WTC11 (cell line): Measurements from ENCODE around the gene STX3. TPM values are rescaled to one million over a fixed set of nuclear protein-coding genes. Genes with fewer than 3 reads are reported as not detected.

ENCODE experiments used
- ATAC-seq: fragments of 200-7000 bp; cut with Tn5 transposase; 2 replicates; pipeline ENCODE4 v1.10.0; 2021; ENCODE audit warnings: mild to moderate bottlenecking, moderate library complexity
- CTCF ChIA-PET: fragments of 300-600 bp; sonication (Branson Sonifier 250); formaldehyde crosslinking; loops from one replicate; lab custom pipeline; 2021; ENCODE audit warnings: antibody characterized with exemption; lab: Charles Lee
- POLR2A ChIA-PET: fragments of 350-600 bp; sonication (Branson Sonifier 250); formaldehyde crosslinking; loops from one replicate; lab custom pipeline; 2021; ENCODE audit warnings: antibody characterized with exemption; lab: Charles Lee
- DNase-seq: peaks from one replicate; pipeline ENCODE4 v3.0.0; 2021; ENCODE audit warnings: low spot score
- H3K27ac Mint-ChIP-seq: 2 replicates; pipeline ENCODE4 v1.8.0; 2021; ENCODE audit warnings: mixed read lengths
- H3K27me3 Mint-ChIP-seq: 2 replicates; pipeline ENCODE4 v1.8.0; 2021; ENCODE audit warnings: low read depth, mild to moderate bottlenecking, moderate library complexity, mixed read lengths
- H3K36me3 Mint-ChIP-seq: 2 replicates; pipeline ENCODE4 v1.8.0; 2021; ENCODE audit warnings: mixed read lengths
- H3K4me1 Mint-ChIP-seq: 2 replicates; pipeline ENCODE4 v1.8.0; 2022; ENCODE audit warnings: mixed read lengths
- H3K4me3 Mint-ChIP-seq: 2 replicates; pipeline ENCODE4 v1.8.0; 2021; ENCODE audit warnings: mild to moderate bottlenecking, moderate library complexity, mixed read lengths
- H3K9me3 Mint-ChIP-seq: 2 replicates; pipeline ENCODE4 v1.8.0; 2021; ENCODE audit warnings: mixed read lengths
- EMX1 ChIP-seq: fragments of 250-450 bp; sonication (Bioruptor Pico); IDR thresholded peaks from 2 replicates; pipeline ENCODE4 v1.8.0; 2021; ENCODE audit warnings: mild to moderate bottlenecking
- ESRRA ChIP-seq: sonication (generic); formaldehyde crosslinking; IDR thresholded peaks from 2 replicates; pipeline ENCODE4 v1.8.1; 2022; ENCODE audit warnings: mild to moderate bottlenecking, missing genetic modification reagents, borderline replicate concordance
- GABPB1 ChIP-seq: sonication (generic); formaldehyde crosslinking; IDR thresholded peaks from 2 replicates; pipeline ENCODE4 v1.8.1; 2023; ENCODE audit warnings: mild to moderate bottlenecking, missing genetic modification reagents
- GRHL2 ChIP-seq: fragments of 250-450 bp; sonication (Bioruptor Pico); IDR thresholded peaks from 2 replicates; pipeline ENCODE4 v1.8.0; 2022; ENCODE audit warnings: mild to moderate bottlenecking, moderate library complexity; ENCODE audit not compliant: insufficient replicate concordance, severe bottlenecking
- GTF2I ChIP-seq: fragments of 250-450 bp; sonication (Bioruptor Pico); conservative IDR thresholded peaks from 2 replicates; pipeline ENCODE4 v1.4.0; 2021; ENCODE audit warnings: mild to moderate bottlenecking
- JAZF1 ChIP-seq: fragments of 250-450 bp; sonication (Bioruptor Pico); IDR thresholded peaks from 2 replicates; pipeline ENCODE4 v1.9.0; 2021; ENCODE audit warnings: moderate library complexity, mild to moderate bottlenecking, inconsistent platforms
- JUN ChIP-seq: sonication (generic); formaldehyde crosslinking; IDR thresholded peaks from 2 replicates; pipeline ENCODE4 v1.8.0; 2023; ENCODE audit warnings: mild to moderate bottlenecking, missing genetic modification reagents
- PRRX2 ChIP-seq: fragments of 250-450 bp; sonication (Bioruptor Pico); IDR thresholded peaks from 2 replicates; pipeline ENCODE4 v1.8.0; 2021; ENCODE audit warnings: mild to moderate bottlenecking
- RORB ChIP-seq: fragments of 250-450 bp; sonication (Bioruptor Pico); IDR thresholded peaks from 2 replicates; pipeline ENCODE4 v1.9.0; 2021; ENCODE audit warnings: mild to moderate bottlenecking
- SMAD3 ChIP-seq: sonication (generic); formaldehyde crosslinking; IDR thresholded peaks from 2 replicates; pipeline ENCODE4 v1.8.0; 2022; ENCODE audit warnings: missing genetic modification reagents, mild to moderate bottlenecking, borderline replicate concordance
- SOX15 ChIP-seq: fragments of 250-450 bp; sonication (Bioruptor Pico); IDR thresholded peaks from 2 replicates; pipeline ENCODE4 v1.9.0; 2021; ENCODE audit warnings: mild to moderate bottlenecking
- TEAD4 ChIP-seq: sonication (generic); formaldehyde crosslinking; IDR thresholded peaks from 2 replicates; pipeline ENCODE4 v1.8.0; 2022; ENCODE audit warnings: mild to moderate bottlenecking, missing genetic modification reagents
- TP53 ChIP-seq: sonication (generic); formaldehyde crosslinking; IDR thresholded peaks from 2 replicates; pipeline ENCODE4 v1.8.1; 2023; ENCODE audit warnings: mild to moderate bottlenecking, missing genetic modification reagents
- ZNF121 ChIP-seq: sonication (generic); formaldehyde crosslinking; IDR thresholded peaks from 2 replicates; pipeline ENCODE4 v1.8.0; 2023; ENCODE audit warnings: missing genetic modification reagents
- ZNF263 ChIP-seq: sonication (generic); formaldehyde crosslinking; IDR thresholded peaks from 2 replicates; pipeline ENCODE4 v1.8.1; 2022; ENCODE audit warnings: low read depth, mild to moderate bottlenecking, moderate library complexity, missing genetic modification reagents
- total RNA-seq: library from RNA; stranded (reverse); gene quantifications from 3 replicates; pipeline ENCODE4 v1.2.3, GENCODE V29; 2021
- TF ChIP-seq, protein P1 (sequence below): sonication (generic); formaldehyde crosslinking; IDR thresholded peaks from 2 replicates; pipeline ENCODE4 v1.8.0; 2023; ENCODE audit warnings: mild to moderate bottlenecking, missing genetic modification reagents
- TF ChIP-seq, protein P2 (sequence below): sonication (generic); formaldehyde crosslinking; IDR thresholded peaks from 2 replicates; pipeline ENCODE4 v1.8.0; 2023; ENCODE audit warnings: missing genetic modification reagents, mild to moderate bottlenecking, borderline replicate concordance
- TF ChIP-seq, protein P3 (sequence below): sonication (generic); formaldehyde crosslinking; IDR thresholded peaks from 2 replicates; pipeline ENCODE4 v1.8.1; 2023; ENCODE audit warnings: mild to moderate bottlenecking, missing genetic modification reagents, moderate library complexity
- TF ChIP-seq, protein P4 (sequence below): fragments of 250-450 bp; sonication (Bioruptor Pico); IDR thresholded peaks from 2 replicates; pipeline ENCODE4 v2.1.2; 2022; ENCODE audit warnings: mild to moderate bottlenecking, moderate library complexity
- TF ChIP-seq, protein P5 (sequence below): fragments of 250-450 bp; sonication (Bioruptor Pico); IDR thresholded peaks from 2 replicates; pipeline ENCODE4 v1.9.0; 2021; ENCODE audit warnings: moderate library complexity, mild to moderate bottlenecking, inconsistent platforms, borderline replicate concordance
- TF ChIP-seq, protein P6 (sequence below): sonication (generic); formaldehyde crosslinking; IDR thresholded peaks from 2 replicates; pipeline ENCODE4 v1.8.0; 2022; ENCODE audit warnings: mild to moderate bottlenecking, missing genetic modification reagents
- TF ChIP-seq, protein P7 (sequence below): sonication (generic); formaldehyde crosslinking; IDR thresholded peaks from 2 replicates; pipeline ENCODE4 v1.8.1; 2022; ENCODE audit warnings: mild to moderate bottlenecking, missing genetic modification reagents, moderate library complexity, borderline replicate concordance

Gene STX3
- total RNA-seq, 1 experiment from 2014 or later = 52.7 TPM

DNA sequence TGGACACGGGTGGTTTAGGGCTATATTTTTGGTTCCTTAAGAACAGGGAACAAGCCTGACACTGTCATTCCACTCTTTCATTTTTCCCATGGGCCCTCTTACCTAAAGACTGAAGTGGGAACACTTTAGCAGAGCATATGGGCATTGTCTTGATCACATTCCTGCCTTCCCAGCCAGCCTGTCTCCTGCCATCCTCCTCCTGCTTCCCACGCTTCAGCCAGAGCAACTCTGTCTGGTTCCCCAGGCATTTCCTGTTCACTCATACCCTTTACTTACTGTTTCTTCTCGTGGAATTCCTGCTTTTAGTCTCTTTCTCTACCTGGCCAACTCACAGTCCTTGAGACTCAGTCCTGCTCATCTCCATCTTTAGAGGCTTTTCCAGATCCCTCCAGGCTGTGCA, 32.6 kb downstream of the STX3 start (continued):
- TF ChIP-seq, protein P1, sequence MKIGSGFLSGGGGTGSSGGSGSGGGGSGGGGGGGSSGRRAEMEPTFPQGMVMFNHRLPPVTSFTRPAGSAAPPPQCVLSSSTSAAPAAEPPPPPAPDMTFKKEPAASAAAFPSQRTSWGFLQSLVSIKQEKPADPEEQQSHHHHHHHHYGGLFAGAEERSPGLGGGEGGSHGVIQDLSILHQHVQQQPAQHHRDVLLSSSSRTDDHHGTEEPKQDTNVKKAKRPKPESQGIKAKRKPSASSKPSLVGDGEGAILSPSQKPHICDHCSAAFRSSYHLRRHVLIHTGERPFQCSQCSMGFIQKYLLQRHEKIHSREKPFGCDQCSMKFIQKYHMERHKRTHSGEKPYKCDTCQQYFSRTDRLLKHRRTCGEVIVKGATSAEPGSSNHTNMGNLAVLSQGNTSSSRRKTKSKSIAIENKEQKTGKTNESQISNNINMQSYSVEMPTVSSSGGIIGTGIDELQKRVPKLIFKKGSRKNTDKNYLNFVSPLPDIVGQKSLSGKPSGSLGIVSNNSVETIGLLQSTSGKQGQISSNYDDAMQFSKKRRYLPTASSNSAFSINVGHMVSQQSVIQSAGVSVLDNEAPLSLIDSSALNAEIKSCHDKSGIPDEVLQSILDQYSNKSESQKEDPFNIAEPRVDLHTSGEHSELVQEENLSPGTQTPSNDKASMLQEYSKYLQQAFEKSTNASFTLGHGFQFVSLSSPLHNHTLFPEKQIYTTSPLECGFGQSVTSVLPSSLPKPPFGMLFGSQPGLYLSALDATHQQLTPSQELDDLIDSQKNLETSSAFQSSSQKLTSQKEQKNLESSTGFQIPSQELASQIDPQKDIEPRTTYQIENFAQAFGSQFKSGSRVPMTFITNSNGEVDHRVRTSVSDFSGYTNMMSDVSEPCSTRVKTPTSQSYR = no peak
- no peak for TF ChIP-seq GTF2I (CRISPR knock-in tag)
- TF ChIP-seq GRHL2 (CRISPR knock-in tag) = no peak
- no peak for TF ChIP-seq ZNF121 (CRISPR knock-in tag)
- TF ChIP-seq, protein P2, sequence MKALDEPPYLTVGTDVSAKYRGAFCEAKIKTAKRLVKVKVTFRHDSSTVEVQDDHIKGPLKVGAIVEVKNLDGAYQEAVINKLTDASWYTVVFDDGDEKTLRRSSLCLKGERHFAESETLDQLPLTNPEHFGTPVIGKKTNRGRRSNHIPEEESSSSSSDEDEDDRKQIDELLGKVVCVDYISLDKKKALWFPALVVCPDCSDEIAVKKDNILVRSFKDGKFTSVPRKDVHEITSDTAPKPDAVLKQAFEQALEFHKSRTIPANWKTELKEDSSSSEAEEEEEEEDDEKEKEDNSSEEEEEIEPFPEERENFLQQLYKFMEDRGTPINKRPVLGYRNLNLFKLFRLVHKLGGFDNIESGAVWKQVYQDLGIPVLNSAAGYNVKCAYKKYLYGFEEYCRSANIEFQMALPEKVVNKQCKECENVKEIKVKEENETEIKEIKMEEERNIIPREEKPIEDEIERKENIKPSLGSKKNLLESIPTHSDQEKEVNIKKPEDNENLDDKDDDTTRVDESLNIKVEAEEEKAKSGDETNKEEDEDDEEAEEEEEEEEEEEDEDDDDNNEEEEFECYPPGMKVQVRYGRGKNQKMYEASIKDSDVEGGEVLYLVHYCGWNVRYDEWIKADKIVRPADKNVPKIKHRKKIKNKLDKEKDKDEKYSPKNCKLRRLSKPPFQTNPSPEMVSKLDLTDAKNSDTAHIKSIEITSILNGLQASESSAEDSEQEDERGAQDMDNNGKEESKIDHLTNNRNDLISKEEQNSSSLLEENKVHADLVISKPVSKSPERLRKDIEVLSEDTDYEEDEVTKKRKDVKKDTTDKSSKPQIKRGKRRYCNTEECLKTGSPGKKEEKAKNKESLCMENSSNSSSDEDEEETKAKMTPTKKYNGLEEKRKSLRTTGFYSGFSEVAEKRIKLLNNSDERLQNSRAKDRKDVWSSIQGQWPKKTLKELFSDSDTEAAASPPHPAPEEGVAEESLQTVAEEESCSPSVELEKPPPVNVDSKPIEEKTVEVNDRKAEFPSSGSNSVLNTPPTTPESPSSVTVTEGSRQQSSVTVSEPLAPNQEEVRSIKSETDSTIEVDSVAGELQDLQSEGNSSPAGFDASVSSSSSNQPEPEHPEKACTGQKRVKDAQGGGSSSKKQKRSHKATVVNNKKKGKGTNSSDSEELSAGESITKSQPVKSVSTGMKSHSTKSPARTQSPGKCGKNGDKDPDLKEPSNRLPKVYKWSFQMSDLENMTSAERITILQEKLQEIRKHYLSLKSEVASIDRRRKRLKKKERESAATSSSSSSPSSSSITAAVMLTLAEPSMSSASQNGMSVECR (CRISPR knock-in tag) = no peak
- no peak for TF ChIP-seq TP53 (CRISPR knock-in tag)
- TF ChIP-seq RORB (CRISPR knock-in tag) = no peak
- TF ChIP-seq, protein P3, sequence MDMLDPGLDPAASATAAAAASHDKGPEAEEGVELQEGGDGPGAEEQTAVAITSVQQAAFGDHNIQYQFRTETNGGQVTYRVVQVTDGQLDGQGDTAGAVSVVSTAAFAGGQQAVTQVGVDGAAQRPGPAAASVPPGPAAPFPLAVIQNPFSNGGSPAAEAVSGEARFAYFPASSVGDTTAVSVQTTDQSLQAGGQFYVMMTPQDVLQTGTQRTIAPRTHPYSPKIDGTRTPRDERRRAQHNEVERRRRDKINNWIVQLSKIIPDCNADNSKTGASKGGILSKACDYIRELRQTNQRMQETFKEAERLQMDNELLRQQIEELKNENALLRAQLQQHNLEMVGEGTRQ (CRISPR knock-in tag) = no peak
- TF ChIP-seq, protein P4, sequence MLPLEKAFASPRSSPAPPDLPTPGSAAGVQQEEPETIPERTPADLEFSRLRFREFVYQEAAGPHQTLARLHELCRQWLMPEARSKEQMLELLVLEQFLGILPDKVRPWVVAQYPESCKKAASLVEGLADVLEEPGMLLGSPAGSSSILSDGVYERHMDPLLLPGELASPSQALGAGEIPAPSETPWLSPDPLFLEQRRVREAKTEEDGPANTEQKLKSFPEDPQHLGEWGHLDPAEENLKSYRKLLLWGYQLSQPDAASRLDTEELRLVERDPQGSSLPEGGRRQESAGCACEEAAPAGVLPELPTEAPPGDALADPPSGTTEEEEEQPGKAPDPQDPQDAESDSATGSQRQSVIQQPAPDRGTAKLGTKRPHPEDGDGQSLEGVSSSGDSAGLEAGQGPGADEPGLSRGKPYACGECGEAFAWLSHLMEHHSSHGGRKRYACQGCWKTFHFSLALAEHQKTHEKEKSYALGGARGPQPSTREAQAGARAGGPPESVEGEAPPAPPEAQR (CRISPR knock-in tag) = no peak
- TF ChIP-seq PRRX2 = no peak
- TF ChIP-seq, protein P5, sequence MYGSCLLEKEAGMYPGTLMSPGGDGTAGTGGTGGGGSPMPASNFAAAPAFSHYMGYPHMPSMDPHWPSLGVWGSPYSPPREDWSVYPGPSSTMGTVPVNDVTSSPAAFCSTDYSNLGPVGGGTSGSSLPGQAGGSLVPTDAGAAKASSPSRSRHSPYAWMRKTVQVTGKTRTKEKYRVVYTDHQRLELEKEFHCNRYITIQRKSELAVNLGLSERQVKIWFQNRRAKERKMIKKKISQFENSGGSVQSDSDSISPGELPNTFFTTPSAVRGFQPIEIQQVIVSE (CRISPR knock-in tag) = no peak

DNA sequence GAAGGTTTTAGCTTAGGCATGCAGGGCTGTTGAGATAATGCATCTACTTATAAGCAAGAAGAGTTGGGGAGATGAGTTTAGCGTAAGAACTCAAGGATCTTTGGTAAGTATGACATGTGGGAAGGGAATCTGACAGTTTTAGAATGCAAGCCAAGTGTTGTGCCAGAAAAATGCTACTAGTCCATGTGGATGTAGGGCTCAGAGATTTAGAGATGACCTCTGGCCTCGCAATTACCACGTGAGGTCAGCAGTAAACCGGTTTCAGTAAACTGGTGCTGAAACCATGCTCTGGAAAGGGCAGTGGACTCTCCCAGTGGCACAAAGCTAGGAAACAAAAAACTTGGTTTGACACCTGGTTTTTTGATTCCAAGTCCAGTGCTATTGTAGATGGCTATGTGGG, 36.5 kb downstream of the STX3 start:
- DNase-seq = no peak
- CTCF ChIA-PET = interaction anchor here (2.3 kb wide), 1 partner anchor 37 kb away, joined by 6 read pairs; the partner anchor contains the start of gene STX3
- Mint-ChIP-seq H3K36me3 (peaks cover 83% of the 10 kb centered on the region), H3K4me1 (no peaks in the 10 kb centered on the region), H3K27me3 (no peaks in the 10 kb centered on the region), H3K4me3 (no peak overlapping the region), H3K27ac (no peak overlapping the region), H3K9me3 (no peaks in the 10 kb centered on the region)
- POLR2A ChIA-PET = no interaction called here
- no peak for ATAC-seq
- TF ChIP-seq JAZF1 (CRISPR knock-in tag) = no peak
- no peak for TF ChIP-seq SMAD3 (CRISPR knock-in tag)
- TF ChIP-seq GABPB1 = no peak
- no peak for TF ChIP-seq JUN (CRISPR knock-in tag)
- TF ChIP-seq ESRRA (CRISPR knock-in tag) = no peak
- no peak for TF ChIP-seq EMX1 (CRISPR knock-in tag)
- no peak for TF ChIP-seq TEAD4 (CRISPR knock-in tag)
- no peak for TF ChIP-seq SOX15
- TF ChIP-seq, protein P1 = no peak
- TF ChIP-seq, protein P6, sequence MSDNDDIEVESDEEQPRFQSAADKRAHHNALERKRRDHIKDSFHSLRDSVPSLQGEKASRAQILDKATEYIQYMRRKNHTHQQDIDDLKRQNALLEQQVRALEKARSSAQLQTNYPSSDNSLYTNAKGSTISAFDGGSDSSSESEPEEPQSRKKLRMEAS (CRISPR knock-in tag) = no peak
- TF ChIP-seq ZNF263 = no peak
- TF ChIP-seq, protein P7, sequence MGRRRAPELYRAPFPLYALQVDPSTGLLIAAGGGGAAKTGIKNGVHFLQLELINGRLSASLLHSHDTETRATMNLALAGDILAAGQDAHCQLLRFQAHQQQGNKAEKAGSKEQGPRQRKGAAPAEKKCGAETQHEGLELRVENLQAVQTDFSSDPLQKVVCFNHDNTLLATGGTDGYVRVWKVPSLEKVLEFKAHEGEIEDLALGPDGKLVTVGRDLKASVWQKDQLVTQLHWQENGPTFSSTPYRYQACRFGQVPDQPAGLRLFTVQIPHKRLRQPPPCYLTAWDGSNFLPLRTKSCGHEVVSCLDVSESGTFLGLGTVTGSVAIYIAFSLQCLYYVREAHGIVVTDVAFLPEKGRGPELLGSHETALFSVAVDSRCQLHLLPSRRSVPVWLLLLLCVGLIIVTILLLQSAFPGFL (CRISPR knock-in tag) = no peak
